ENCODE results near the gene ANAPC4.

DNA sequence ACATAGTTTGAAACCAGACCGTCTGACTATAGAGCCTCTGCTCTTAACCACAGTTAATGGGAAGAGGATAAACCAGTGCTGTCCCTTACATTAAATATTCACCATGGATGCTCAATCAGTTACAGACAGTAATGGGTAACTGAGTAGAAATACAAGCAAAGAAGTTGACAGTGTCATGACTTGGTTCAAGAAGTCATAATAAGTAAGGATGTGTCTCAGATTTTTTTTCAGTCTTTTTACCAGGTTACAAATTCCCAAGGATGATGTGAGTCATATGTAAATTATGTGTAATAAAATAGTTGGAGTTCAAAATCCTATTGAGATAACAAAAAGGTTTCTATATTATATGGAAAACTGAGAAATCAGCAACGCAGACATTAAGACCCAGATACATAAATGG, 33.4 kb upstream of the ANAPC4 start:
- no peak for TF ChIP-seq CTCF (IDR thresholded peaks at IDR 0.05; ENCODE audit: poor library complexity, severe bottlenecking)
- TF ChIP-seq EP300 (conservative IDR thresholded peaks at IDR 0.05; ENCODE audit: poor library complexity, severe bottlenecking), result no peak
- no peak for TF ChIP-seq SMC3 (conservative IDR thresholded peaks at IDR 0.05; ENCODE audit: poor library complexity)
- TF ChIP-seq POLR2AphosphoS5 (IDR thresholded peaks at IDR 0.05), result no peak
- TF ChIP-seq, protein P1, sequence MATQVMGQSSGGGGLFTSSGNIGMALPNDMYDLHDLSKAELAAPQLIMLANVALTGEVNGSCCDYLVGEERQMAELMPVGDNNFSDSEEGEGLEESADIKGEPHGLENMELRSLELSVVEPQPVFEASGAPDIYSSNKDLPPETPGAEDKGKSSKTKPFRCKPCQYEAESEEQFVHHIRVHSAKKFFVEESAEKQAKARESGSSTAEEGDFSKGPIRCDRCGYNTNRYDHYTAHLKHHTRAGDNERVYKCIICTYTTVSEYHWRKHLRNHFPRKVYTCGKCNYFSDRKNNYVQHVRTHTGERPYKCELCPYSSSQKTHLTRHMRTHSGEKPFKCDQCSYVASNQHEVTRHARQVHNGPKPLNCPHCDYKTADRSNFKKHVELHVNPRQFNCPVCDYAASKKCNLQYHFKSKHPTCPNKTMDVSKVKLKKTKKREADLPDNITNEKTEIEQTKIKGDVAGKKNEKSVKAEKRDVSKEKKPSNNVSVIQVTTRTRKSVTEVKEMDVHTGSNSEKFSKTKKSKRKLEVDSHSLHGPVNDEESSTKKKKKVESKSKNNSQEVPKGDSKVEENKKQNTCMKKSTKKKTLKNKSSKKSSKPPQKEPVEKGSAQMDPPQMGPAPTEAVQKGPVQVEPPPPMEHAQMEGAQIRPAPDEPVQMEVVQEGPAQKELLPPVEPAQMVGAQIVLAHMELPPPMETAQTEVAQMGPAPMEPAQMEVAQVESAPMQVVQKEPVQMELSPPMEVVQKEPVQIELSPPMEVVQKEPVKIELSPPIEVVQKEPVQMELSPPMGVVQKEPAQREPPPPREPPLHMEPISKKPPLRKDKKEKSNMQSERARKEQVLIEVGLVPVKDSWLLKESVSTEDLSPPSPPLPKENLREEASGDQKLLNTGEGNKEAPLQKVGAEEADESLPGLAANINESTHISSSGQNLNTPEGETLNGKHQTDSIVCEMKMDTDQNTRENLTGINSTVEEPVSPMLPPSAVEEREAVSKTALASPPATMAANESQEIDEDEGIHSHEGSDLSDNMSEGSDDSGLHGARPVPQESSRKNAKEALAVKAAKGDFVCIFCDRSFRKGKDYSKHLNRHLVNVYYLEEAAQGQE (IDR thresholded peaks at IDR 0.05; ENCODE audit: borderline replicate concordance), result no peak
- TF ChIP-seq EZH2 (IDR thresholded peaks at IDR 0.05; ENCODE audit: borderline replicate concordance, insufficient read depth, low read length, poor library complexity, severe bottlenecking), result no peak

All from neural cell (in vitro differentiated cells).